ENCODE data around the gene KCTD17. TPM values are rescaled to one million over a fixed set of nuclear protein-coding genes. Genes with fewer than 3 reads are reported as not detected.

The KCTD17 gene
- total RNA-seq, 1 experiment from 2014 or later = 12.5 TPM

DNA sequence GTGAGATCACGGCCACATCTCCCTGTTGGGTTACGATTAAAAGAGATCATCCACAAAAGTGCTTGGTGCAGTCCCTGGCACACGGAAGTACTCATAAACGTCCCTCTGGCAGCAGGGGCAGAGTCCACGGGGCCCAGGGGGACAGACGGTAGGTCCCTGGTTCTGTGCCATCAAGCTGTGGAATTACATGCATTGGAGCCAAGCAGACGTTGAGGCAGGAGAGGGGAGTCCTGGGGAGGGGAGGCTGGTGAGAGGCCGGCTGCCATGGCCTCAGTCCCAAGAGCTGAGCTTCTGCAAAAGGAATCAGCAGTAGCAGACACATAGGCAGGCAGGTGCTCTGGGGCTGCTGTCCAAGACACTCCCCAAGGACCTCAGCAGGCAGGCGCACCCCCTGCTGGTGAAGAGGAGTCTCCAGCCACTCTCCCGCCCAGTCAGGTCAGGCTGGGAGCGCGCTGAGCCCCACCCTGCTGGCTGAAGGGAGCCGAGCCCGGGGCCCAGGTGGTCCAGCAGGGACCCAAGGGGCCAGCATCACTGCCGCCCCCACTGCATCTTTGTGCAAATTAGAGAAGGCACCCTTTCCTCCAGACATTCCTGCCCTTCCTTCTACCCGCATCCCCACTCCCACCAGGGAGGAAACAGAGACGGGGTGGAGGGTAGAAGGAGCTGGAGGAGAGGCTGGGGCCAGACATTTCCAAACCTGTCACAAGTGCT is 7.6 kb upstream of the KCTD17 start:
- DNase-seq = peak; percentile 49 to 55
- Histone ChIP-seq H3K9me3 (replicated peaks) (no peaks in the 10 kb centered on the region), H3K36me3 (no peaks in the 10 kb centered on the region), H3K27me3 (no peaks in the 10 kb centered on the region), H3K27ac (no peak overlapping the region), H3K4me1 (no peaks in the 10 kb centered on the region), H3K4me3 (no peak overlapping the region)

DNA sequence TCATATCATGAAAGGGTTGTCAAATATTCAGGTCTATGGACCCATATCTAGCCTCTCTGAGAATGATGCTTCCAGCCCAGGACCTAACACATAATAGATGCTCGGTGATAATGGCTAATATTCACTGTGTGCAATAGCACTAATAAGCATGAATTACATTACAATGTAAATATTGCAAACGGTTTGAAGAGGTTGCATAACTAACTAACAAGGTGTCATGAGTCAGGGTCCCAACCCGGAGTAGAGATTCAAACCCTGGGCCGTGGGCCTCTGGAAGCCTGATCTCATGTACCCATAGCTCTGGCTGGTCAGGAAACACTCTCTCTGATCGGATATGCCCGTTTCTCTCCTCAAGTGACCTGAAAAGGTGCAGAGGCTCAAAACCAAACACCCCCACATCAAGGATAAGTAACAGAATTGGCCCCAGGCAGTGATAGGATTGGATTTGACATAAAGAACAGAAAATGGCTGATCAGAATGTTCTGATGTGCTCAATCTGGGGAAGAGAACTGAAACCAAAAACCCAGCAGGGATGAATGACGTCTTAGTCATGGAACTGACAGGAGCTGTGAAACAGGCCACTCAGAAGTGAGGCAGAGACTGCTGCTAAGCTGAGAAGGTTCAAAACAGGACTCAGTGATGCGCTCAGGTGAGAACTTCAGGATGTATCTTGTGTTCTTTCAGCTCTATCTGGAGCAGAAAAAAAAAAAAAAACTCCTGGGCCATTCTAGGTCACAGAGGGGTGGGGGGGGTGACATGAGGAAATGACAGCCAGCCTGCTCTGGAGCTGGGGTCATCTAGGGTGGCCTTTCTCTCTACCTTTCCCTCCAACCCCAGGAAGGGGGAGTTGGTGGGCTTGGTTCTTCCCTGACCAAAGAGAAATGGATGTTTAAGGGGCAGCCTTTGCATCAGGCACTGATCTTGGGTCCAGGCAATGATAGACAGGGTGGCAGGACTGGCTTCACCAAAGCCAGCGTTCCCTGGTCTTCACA is 6.6 kb upstream of the KCTD17 start:
- Histone ChIP-seq H3K4me1 (no peaks in the 10 kb centered on the region), H3K36me3 (no peaks in the 10 kb centered on the region), H3K4me3 (no peak overlapping the region), H3K27ac (no peak overlapping the region), H3K27me3 (no peaks in the 10 kb centered on the region; the same call in 1 of the 2 replicates), H3K9me3 (replicated peaks) (no peaks in the 10 kb centered on the region)
- DNase-seq = no peak

DNA sequence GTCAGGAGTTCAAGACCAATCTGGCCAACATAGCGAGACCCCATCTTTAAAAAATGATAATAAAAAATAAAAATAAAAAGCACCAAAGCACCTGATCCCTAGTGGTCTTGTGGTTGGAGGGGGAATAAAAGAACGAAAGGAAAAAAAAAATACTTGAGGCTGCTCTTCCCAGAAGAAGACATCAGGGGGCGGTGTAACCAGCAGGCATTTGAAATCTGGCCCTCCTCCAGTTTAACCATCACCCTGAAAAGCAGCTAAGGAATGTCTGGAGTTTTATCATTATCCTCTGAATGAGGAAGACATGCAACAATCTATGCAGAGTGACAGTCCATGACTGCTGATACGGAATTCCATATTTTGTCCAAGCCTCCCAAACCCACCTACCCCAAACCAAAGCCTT is 5.6 kb upstream of the KCTD17 start:
- no peaks in the 10 kb centered on the region for H3K4me1 ChIP-seq
- no peaks in the 10 kb centered on the region for H3K36me3 ChIP-seq
- H3K9me3 ChIP-seq (replicated peaks) = no peaks in the 10 kb centered on the region
- no peak overlapping the region for H3K27ac ChIP-seq
- no peak overlapping the region for H3K4me3 ChIP-seq
- no peaks in the 10 kb centered on the region; the same call in 1 of the 2 replicates for H3K27me3 ChIP-seq
- DNase-seq = no peak

DNA sequence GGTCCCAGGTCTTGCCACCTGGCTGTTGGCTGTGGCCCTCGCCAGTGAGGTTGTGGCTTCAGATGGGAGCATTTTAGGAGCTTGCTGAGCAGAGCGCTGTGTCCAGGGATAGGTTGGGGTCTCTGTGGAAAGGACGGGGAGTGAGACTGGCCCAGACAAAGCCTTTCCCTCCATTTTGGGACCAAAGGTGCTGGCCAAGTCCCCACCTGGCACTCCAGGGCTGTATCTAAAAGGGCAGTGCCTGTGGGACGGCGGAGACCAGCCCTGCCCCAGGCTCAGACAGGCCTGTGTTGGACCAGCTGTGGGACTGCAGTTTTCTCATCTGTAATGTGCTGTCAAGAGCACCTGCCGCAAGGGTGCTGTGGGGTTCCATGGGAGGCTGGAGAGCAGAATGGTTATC is 5.0 kb upstream of the KCTD17 start:
- Histone ChIP-seq H3K27me3 (no peaks in the 10 kb centered on the region; the same call in 1 of the 2 replicates), H3K4me3 (no peak overlapping the region), H3K36me3 (no peaks in the 10 kb centered on the region), H3K9me3 (replicated peaks) (no peaks in the 10 kb centered on the region), H3K4me1 (no peaks in the 10 kb centered on the region), H3K27ac (no peak overlapping the region)
- DNase-seq = no peak

DNA sequence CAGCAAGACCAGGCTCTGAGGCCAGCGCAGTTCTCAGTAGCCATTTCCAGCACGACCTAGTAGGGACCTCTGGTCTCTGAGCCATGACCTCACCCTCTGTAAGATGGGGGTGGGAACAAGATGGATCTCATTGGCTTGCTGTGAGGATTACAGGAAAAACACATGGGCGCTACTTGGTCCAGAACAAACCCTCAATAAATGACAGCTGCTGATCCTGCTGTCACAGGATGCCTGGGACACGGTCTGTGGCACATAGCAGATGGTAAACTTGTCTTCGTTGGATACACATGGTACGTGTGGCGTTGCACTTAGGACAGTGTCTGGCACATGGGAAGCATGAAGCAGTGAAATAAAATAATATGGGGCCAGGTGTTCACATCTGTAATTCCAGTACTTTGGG is 4.5 kb upstream of the KCTD17 start:
- Histone ChIP-seq H3K36me3 (no peaks in the 10 kb centered on the region), H3K9me3 (replicated peaks) (no peaks in the 10 kb centered on the region), H3K27me3 (no peaks in the 10 kb centered on the region; the same call in 1 of the 2 replicates), H3K4me1 (no peaks in the 10 kb centered on the region), H3K4me3 (no peak overlapping the region), H3K27ac (no peak overlapping the region)
- no peak for DNase-seq

DNA sequence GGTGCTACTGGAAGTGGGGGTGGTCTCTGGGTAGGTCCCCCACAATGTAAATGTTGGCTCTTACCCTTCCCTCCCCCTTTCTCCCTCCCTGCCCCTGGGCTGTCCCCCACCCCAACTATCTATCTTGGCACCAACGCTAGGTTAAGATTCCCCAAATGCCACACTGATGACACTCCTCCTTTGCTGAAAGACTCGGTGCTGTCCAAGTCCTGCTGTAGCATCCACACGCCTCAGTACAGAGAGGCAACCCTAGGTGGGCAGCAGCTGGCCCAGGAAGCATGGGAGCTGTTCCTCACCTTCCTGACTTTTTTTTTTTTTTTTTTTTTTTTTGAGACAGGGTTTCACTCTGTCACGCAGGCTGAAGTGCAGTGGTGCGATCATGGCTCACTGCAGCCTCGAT is 3.4 kb upstream of the KCTD17 start:
- no peak for DNase-seq
- Histone ChIP-seq H3K27me3 (no peaks in the 10 kb centered on the region; the same call in 1 of the 2 replicates), H3K4me3 (no peak overlapping the region), H3K27ac (no peak overlapping the region), H3K36me3 (no peaks in the 10 kb centered on the region), H3K4me1 (no peaks in the 10 kb centered on the region), H3K9me3 (replicated peaks) (no peaks in the 10 kb centered on the region)

DNA sequence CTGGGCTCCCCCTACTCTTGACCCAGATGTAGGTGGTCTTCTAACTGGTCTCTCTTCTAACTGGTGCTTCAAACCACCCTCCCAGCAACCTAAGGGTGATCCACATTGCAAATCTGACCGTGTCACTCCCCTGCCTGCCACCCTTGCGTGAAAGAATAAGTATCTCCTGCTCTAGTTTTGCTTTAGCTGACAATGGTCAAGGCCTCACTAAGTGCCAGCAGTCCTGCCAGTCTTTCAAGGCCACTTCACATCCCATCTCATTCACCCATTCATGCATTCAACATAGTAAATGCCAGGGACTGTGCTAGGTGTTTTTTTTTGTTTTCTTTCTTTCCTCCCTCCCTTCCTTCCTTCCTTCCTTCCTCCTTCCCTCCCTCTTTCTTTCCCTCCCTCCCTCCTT is 2.3 kb upstream of the KCTD17 start:
- peaks cover 7% of the 10 kb centered on the region; the same call in 1 of the 2 replicates for H3K4me1 ChIP-seq
- DNase-seq = no peak
- H3K36me3 ChIP-seq = no peaks in the 10 kb centered on the region
- H3K27me3 ChIP-seq = no peaks in the 10 kb centered on the region; the same call in 1 of the 2 replicates
- no peaks in the 10 kb centered on the region for H3K9me3 ChIP-seq (replicated peaks)
- no peak overlapping the region for H3K4me3 ChIP-seq
- no peak overlapping the region for H3K27ac ChIP-seq

DNA sequence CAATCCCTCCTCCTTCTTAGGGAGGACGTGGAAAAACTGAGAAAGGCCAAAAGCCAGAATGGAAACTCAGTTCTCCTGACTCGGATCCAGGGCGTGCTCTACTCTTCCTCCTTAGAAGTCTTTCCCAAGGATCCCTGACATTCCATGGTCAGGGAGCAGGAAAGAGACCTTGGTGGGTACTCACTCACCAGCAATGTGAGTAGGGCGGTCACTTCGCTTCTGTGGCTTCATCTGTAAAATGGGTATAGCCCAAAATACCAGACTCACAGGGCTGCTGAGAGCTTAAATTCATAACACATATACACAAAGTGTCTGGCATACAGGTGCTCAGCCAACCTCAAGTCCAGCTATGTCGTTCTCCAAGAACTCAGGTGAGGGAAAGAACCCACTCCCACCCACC is 629 bp upstream of the KCTD17 start:
- Histone ChIP-seq H3K9me3 (replicated peaks) (no peaks in the 10 kb centered on the region), H3K27ac (no peak overlapping the region), H3K36me3 (no peaks in the 10 kb centered on the region), H3K4me1 (peaks cover 9% of the 10 kb centered on the region; the same call in 1 of the 2 replicates), H3K27me3 (no peaks in the 10 kb centered on the region; the same call in 1 of the 2 replicates), H3K4me3 (no peak overlapping the region)
- DNase-seq = no peak

DNA sequence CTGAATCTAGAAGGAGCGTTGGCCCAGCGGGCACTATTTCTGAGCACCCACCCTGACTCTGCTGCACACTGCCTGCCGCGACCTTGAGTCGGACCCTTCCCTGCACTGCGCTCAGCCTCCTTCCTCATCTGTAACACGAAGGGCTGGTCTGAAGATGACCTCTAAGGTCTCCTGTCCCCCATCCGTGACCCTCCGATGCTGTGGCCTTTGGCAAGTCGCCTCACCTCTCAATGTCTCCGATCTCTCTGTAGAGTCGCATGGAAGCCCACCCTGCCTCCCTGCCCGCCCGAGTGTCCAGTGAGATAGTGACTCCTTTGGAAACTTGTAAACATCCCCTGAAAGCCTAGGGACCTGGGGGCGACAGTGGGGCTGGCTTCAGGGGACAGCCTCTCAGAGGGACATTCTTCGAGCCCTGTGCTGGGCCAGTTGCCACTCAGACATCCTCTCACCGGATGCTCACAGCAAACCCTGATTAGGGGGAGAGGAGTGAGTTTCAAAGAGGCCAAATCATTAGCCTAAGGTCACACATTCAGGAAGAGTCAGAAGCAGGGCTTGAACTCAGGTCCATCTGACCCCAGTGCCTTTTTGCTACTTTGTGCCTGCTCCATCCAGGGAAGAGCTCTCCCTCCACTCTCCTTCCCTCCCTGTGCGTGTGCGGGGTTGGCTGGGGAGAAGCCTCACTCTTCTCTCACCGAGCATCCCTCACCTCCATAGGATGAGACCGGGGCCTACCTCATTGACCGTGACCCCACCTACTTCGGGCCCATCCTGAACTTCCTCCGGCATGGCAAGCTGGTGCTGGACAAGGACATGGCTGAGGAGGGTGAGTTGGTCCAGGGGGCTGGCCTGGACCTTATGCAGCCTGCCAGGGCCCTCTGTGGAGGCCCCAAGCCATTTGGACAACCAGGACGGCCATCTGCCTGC is 1.1 kb downstream of the KCTD17 start:
- Histone ChIP-seq H3K4me3 (peak overlapping the region; percentile 80), H3K27me3 (no peaks in the 10 kb centered on the region; the same call in 1 of the 2 replicates), H3K4me1 (peaks cover 9% of the 10 kb centered on the region; the same call in 1 of the 2 replicates), H3K9me3 (replicated peaks) (no peaks in the 10 kb centered on the region), H3K27ac (no peak overlapping the region), H3K36me3 (no peaks in the 10 kb centered on the region)
- DNase-seq = no peak

DNA sequence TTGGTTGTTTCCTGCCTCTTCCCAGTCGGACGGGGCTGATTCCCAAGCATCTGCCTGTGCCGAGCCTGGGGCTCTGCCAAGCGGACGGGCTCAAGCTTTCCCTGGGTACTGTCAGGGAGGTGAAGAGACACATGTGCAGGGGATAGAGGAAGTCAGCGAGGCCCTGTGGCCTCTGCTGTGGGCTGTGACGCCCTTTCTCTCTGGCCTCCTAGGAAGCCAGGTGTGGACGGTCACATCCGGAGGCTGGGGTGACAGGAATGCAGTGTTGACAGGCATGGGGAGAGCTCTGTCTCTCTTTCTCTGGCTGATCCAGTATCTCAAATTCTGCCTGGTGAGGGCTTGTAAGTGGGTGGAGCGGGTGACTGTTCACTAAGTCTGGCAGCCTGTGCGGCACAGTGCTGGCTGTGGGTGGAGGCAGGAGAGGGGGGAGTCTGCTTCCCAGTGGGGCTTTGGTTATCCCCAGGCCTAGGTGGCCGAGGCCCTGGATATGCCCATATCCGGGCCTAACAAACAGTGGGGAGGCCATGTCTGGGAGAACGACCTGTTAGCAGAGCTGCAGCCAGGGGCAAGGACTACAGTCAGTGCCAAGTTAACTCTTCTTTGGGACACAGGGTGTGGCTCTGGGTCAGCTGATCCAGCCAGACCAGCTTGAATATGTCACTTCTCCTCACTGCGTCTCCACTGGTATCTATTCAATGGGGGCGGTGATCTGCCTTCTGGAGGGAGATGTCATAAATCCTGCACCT is 1.9 kb downstream of the KCTD17 start:
- peaks cover 9% of the 10 kb centered on the region; the same call in 1 of the 2 replicates for H3K4me1 ChIP-seq
- DNase-seq = no peak
- no peaks in the 10 kb centered on the region; the same call in 1 of the 2 replicates for H3K27me3 ChIP-seq
- no peaks in the 10 kb centered on the region for H3K9me3 ChIP-seq (replicated peaks)
- no peak overlapping the region for H3K27ac ChIP-seq
- no peak overlapping the region for H3K4me3 ChIP-seq
- no peaks in the 10 kb centered on the region for H3K36me3 ChIP-seq

DNA sequence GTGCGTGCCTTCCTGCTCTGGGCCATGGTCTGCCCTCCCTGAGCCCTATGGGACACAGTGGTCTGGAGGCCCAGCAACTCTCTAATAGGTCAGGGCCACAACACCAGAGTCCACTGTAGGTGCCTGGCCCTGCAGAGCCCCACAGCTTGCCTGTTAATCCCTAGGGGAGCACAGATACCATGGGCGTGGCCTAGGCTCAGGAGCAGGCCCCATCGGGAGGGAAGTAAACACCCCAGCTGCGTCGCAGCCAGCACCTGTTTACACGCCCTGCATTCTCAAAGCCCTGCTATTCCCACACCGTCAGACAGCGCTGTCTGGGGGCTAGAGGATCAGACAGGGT is 2.5 kb downstream of the KCTD17 start:
- Histone ChIP-seq H3K27me3 (no peaks in the 10 kb centered on the region; the same call in 1 of the 2 replicates), H3K4me3 (no peak overlapping the region), H3K4me1 (peaks cover 9% of the 10 kb centered on the region; the same call in 1 of the 2 replicates), H3K9me3 (replicated peaks) (no peaks in the 10 kb centered on the region), H3K27ac (no peak overlapping the region), H3K36me3 (no peaks in the 10 kb centered on the region)
- DNase-seq = peak; percentile 51 to 55

DNA sequence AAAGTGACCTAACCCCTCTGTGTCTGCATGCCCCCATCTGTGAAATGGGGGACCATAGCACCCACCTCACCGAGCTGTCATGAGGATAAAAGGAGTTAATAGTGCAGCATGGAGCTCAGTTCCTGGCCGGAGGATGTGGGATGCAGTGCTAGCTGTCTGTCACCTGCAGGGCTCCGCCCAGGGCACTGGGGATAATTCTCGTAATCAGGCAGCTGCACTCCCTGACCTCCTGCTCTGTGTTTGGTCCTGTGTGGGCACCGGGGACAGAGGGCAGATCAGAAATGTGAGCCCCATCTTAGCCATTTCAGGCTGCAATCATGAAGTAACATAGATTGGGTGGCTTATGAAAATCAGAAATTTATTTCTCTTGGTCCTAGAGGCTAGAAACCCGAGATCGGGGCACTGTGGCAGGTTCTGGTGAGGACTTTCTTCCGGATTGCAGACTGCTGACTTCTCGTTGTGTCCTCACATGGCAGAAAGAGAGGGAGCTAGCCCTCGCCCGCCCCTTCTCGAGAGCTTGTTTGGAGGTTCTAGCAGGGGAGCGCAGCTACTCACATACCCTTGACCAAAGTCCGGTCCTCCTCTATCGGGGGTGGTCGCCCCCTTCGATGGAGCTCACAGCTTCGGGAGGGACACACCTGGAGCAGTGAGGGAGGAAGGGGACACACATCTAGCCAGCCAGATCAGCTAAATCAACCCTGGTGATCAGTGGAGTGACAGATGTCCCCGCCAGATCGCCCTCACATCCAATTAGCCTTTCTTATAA is 3.2 kb downstream of the KCTD17 start:
- Histone ChIP-seq H3K4me3 (no peak overlapping the region), H3K4me1 (peaks cover 9% of the 10 kb centered on the region; the same call in 1 of the 2 replicates), H3K27me3 (no peaks in the 10 kb centered on the region), H3K27ac (no peak overlapping the region), H3K36me3 (no peaks in the 10 kb centered on the region), H3K9me3 (replicated peaks) (no peaks in the 10 kb centered on the region)
- DNase-seq = no peak

DNA sequence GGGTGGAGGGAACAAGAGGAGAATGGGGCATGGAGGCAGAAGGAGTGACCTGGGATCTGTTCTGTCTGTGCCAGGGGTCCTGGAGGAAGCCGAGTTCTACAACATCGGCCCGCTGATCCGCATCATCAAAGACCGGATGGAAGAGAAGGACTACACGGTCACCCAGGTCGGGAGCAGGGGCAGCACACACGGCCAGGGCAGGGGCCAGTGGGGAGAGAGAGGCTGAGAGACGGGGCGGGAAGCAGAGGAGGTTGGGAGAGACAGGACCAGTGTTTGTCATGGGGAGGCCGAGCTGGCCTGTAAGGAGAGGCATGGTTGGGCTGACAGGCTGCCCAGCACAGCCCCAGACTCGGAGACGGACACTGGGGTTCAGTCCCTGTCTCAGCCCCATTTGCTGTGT is 4.7 kb downstream of the KCTD17 start:
- Histone ChIP-seq H3K4me1 (peaks cover 9% of the 10 kb centered on the region; the same call in 1 of the 2 replicates), H3K27me3 (no peaks in the 10 kb centered on the region), H3K36me3 (no peaks in the 10 kb centered on the region), H3K27ac (no peak overlapping the region), H3K9me3 (replicated peaks) (no peaks in the 10 kb centered on the region), H3K4me3 (no peak overlapping the region)
- DNase-seq = no peak
